Adrenal gland (tissue), 5 donors: ENCODE results near the gene ELL.

Source experiments
- POLR2A ChIP-seq, 2 donors: fragments of 450-650 bp; IDR thresholded peaks; one replicate each; pipeline ENCODE4 v1.6.1; 2017; ENCODE audit warnings: antibody characterized with exemption in 2 of 2, mild to moderate bottlenecking in 2 of 2, moderate library complexity in 1 of 2
- TF ChIP-seq, protein P1 (sequence below), 6 experiments: fragments of 450-650 bp in 4 of 6; fragments of 200-600 bp in 2 of 6; sonication (generic) in 1 of 6; IDR thresholded peaks; 1 replicate in 5 of 6; 2 replicates in 1 of 6; pipeline versions ENCODE4 v1.5.1 to v1.8.0; 2016 to 2021; ENCODE audit warnings: antibody characterized with exemption in 6 of 6, mild to moderate bottlenecking in 2 of 6, moderate library complexity in 1 of 6
- donor health status: DM: no; HTN: no; CAD: no.

DNA sequence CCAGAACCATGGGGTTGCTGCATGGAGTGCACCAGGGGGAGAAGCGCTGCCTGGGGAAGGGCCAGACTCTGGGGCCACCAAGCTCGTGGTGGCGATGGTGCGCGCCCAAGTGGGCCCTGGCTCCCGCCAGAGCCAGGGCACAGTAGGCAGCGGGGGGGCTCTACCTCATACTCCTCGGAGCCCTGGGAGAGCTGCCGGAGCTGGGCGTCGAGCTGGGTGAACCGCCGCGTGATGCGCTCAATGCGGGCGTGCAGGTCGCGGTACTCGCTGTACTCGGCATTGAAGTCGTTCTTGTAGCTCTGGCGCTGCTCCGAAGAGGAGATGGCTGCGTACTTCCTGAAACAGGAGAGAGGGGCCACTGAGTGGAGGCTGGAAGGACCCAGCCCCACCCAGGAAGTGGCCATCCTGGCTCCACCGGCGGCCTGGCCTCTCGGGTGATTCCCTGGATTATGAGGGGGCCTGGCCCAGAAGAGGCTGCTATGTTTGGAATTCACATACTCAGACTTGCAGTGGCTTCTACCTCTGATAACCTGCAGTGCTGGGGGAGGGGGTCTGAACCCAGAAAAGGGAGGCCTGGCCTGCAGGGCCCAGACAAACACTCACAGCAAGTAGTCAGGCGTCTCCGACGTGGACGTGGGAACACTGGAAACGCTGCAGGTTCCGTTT lies 75.6 kb downstream of the ELL start:
- TF ChIP-seq, protein P1, sequence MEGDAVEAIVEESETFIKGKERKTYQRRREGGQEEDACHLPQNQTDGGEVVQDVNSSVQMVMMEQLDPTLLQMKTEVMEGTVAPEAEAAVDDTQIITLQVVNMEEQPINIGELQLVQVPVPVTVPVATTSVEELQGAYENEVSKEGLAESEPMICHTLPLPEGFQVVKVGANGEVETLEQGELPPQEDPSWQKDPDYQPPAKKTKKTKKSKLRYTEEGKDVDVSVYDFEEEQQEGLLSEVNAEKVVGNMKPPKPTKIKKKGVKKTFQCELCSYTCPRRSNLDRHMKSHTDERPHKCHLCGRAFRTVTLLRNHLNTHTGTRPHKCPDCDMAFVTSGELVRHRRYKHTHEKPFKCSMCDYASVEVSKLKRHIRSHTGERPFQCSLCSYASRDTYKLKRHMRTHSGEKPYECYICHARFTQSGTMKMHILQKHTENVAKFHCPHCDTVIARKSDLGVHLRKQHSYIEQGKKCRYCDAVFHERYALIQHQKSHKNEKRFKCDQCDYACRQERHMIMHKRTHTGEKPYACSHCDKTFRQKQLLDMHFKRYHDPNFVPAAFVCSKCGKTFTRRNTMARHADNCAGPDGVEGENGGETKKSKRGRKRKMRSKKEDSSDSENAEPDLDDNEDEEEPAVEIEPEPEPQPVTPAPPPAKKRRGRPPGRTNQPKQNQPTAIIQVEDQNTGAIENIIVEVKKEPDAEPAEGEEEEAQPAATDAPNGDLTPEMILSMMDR (IDR thresholded peaks at IDR 0.05), result no peak
- TF ChIP-seq POLR2A (IDR thresholded peaks at IDR 0.05), result no peak
